ENCODE measurements around the gene COASY. TPM values are rescaled to one million over a fixed set of nuclear protein-coding genes. Genes with fewer than 3 reads are reported as not detected.
A peak's percentile ranks its signal among the peaks of the same experiment; 100 is the strongest.
"Not testable (repeated sequence)": the region's sequence is repeated elsewhere in the genome, so short reads cannot be mapped to it uniquely, and the experiment has no call there.

Gene COASY
- total RNA-seq, 4 donors from 2014 or later, result 42.1 to 95.4 (median 80.2) TPM

GRCh38 chr17:42548993-42549755, 12.8 kb upstream of the COASY start:
- no peak for DNase-seq
- H3K4me3 ChIP-seq, result peak overlapping the region in 3 of 4 donors; percentile 36 to 52 (median 49)
- no peaks in the 10 kb centered on the region for H3K36me3 ChIP-seq
- H3K27ac ChIP-seq, result peak overlapping the region in 1 of 4 donors; percentile 53
- H3K27me3 ChIP-seq, result no peaks in the 10 kb centered on the region
- TF ChIP-seq CTCF (IDR thresholded peaks at IDR 0.05) (no peak), POLR2A (IDR thresholded peaks at IDR 0.05) (no peak)
- no peaks in the 10 kb centered on the region for H3K9me3 ChIP-seq
- H3K4me1 ChIP-seq, result peaks cover 0 to 25% (median 5%) of the 10 kb centered on the region in 4 donors

- Histone ChIP-seq H3K27ac (peak within 1 kb of the TSS in 3 of 4 donors; percentile 87 to 93 (median 92)), H3K4me3 (peak within 1 kb of the TSS in 3 of 4 donors; percentile 83 to 90 (median 86))
These were observed 9.2 kb upstream of the COASY start, which contains the start of gene HSD17B1 for GRCh38 chr17:42552736-42553135. Gene HSD17B1 (plus strand): TSS chr17:42552923. CDS start chr17:42552934, 11 bp downstream.

GRCh38 chr17:42553161-42553818, 8.7 kb upstream of the COASY start:
- Histone ChIP-seq H3K9me3 (no peaks in the 10 kb centered on the region), H3K4me3 (peak overlapping the region in 3 of 4 donors; percentile 83 to 90 (median 86)), H3K4me1 (peaks cover 0 to 35% (median 12%) of the 10 kb centered on the region in 4 donors), H3K36me3 (no peaks in the 10 kb centered on the region), H3K27ac (peak overlapping the region in 1 of 4 donors; percentile 92), H3K27me3 (no peaks in the 10 kb centered on the region)
- DNase-seq, result no peak
- TF ChIP-seq CTCF (IDR thresholded peaks at IDR 0.05) (no peak), POLR2A (IDR thresholded peaks at IDR 0.05) (no peak)

More at GRCh38 chr17:42552736-42553135, 9.2 kb upstream of the COASY start, which contains the start of gene HSD17B1:
- not testable (repeated sequence) for H3K9me3 ChIP-seq, H3K27me3 ChIP-seq, H3K36me3 ChIP-seq, DNase-seq
- peaks cover 0 to 41% (median 12%) of the 10 kb centered on the region in 4 donors for H3K4me1 ChIP-seq

GRCh38 chr17:42553866-42554249, 8.1 kb upstream of the COASY start:
- TF ChIP-seq CTCF (IDR thresholded peaks at IDR 0.05), result peak in 1 of 6 experiments; percentile 13
- no peak for TF ChIP-seq POLR2A (IDR thresholded peaks at IDR 0.05)
- Histone ChIP-seq H3K4me3 (peak overlapping the region; percentile 57 to 90 (median 84)), H3K36me3 (no peaks in the 10 kb centered on the region), H3K9me3 (no peaks in the 10 kb centered on the region), H3K4me1 (peaks cover 0 to 30% (median 12%) of the 10 kb centered on the region in 4 donors), H3K27ac (peak overlapping the region; percentile 85 to 93 (median 90)), H3K27me3 (no peaks in the 10 kb centered on the region)
- no peak for DNase-seq

- Histone ChIP-seq H3K27ac (peak overlapping the region; percentile 85 to 93 (median 90)), H3K27me3 (no peaks in the 10 kb centered on the region), H3K4me3 (peak overlapping the region; percentile 57 to 90 (median 84)), H3K9me3 (no peaks in the 10 kb centered on the region), H3K4me1 (peaks cover 0 to 27% (median 12%) of the 10 kb centered on the region in 4 donors), H3K36me3 (no peaks in the 10 kb centered on the region)
- TF ChIP-seq CTCF (IDR thresholded peaks at IDR 0.05) (no peak), POLR2A (IDR thresholded peaks at IDR 0.05) (peak; percentile 79 to 80)
- DNase-seq, result peak; percentile 92 to 97 (median 93)
These were observed 7.5 kb upstream of the COASY start for GRCh38 chr17:42554250-42555121.
